ENCODE measurements around the gene LIPK. TPM values are rescaled to one million over a fixed set of nuclear protein-coding genes. Genes with fewer than 3 reads are reported as not detected.

The LIPK gene
- total and polyA plus RNA-seq, 2 of the 8 experiments (the other 6 are each of a cell fraction or from before 2014, with no cell fraction given): not detected

GRCh38 chr10:88731296-88731695 is 25.2 kb downstream of the LIPK start (continued):
- TF ChIP-seq CHD7 (IDR thresholded peaks at IDR 0.05; ENCODE audit: insufficient replicate concordance, low read length) (no peak), FOSL1 (IDR thresholded peaks at IDR 0.05; ENCODE audit: insufficient read depth, low read depth, low read length) (no peak), HDAC2 (IDR thresholded peaks at IDR 0.05; ENCODE audit: borderline replicate concordance in 1 of 2, low read depth in 2 of 2, low read length in 2 of 2) (no peak), SP2 (IDR thresholded peaks at IDR 0.05; ENCODE audit: low read length) (no peak), USF2 (IDR thresholded peaks at IDR 0.05; ENCODE audit: low read length) (no peak), KDM4A (IDR thresholded peaks at IDR 0.05; ENCODE audit: low read depth, low read length, severe bottlenecking) (no peak), POLR2AphosphoS5 (IDR thresholded peaks at IDR 0.05; ENCODE audit: low read depth, low read length) (no peak)

Measured in H1 (cell line).